T follicular helper cell (primary cell): Measurements from ENCODE around the gene AOX1.
"Not testable (repeated sequence)": the region's sequence is repeated elsewhere in the genome, so short reads cannot be mapped to it uniquely, and the experiment has no call there.

Experiments
- DNase-seq: peaks from one replicate; pipeline ENCODE4 v3.0.0-alpha.2; 2020; ENCODE audit warnings: low read depth

The AOX1 gene

DNA sequence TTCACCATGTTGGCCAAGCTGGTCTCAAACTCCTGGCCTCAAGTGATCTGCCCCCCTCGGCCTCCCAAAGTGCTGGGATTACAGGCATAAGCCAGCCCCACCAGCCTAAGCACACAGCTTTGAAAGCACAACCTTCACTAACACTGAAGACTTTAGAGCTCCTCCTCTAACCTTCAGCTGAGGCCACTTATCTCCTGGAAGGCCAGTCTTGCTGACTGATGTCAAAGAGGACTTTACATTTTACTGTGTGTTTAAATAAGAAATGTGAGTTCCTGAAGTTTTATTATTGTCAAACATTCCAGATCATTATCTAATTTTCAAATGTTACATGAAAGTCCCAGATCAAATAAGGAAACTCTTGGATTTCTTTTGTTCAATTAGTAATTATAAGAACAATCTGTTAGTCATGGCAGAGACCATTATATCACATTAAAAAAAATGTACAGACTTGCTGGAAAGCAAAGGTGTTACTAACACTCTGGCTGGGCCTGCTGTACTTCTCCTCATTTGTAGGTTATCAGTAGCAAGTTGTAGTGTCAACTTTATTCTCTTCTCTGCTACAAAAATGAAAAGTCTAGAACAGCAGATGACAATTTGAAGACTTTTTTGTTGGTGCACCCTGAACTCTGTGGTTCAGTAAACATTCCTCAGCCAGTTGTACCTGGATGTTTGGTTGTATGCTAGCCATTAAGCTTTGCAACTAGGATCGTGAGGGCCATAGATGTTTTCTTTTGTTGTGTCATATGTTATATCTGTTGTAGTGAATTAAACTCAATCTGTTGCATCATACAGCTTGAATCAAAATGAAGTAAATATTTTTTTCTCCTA, 80.0 kb downstream of the AOX1 start:
- DNase-seq = no peak

DNA sequence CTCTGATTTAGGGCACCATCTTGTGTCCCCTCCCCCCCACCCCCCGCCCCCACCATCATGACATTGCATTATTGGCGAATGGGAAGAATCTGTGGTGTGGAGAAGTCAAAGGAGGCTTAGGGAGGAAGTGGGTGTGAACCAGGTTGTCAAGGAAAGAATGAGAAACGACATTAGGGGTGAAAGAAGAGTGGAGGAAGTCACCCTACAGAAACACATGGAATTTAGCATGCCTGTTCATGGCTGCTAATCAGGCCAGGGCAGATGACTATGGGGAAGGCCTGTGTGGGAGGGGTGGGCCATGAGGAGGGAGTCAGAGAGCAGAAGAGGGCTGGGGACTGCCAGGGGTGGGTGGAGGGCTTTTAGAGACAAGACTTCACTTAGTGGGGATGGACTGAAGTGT, 81.6 kb downstream of the AOX1 start:
- no peak for DNase-seq

DNA sequence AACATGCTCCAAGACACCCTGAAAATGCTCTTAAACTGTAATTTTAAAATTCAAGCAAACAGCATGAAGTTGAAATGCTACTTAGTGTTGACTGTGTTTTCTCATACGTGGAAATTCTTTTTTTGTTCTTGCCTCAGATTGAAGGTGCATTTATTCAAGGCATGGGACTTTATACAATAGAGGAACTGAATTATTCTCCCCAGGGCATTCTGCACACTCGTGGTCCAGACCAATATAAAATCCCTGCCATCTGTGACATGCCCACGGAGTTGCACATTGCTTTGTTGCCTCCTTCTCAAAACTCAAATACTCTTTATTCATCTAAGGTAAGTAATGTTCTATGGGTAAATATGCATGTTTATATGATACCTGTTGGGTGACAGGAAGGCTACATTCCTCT, 82.7 kb downstream of the AOX1 start:
- no peak for DNase-seq

DNA sequence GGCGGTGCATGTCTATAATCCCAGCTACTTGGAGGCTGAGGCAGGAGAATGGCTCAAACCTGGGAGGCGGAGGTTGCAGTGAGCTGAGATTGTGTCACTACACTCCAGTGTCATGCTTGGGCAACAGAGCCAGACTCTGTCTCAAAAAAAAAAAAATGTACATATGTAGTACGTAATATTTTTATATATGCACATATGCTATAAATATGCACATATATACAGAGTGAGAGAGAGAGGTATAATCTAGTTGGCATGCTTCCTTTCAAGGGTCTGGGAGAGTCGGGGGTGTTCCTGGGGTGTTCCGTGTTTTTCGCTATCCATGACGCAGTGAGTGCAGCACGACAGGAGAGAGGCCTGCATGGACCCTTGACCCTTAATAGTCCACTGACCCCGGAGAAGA, 83.5 kb downstream of the AOX1 start:
- DNase-seq = no peak

DNA sequence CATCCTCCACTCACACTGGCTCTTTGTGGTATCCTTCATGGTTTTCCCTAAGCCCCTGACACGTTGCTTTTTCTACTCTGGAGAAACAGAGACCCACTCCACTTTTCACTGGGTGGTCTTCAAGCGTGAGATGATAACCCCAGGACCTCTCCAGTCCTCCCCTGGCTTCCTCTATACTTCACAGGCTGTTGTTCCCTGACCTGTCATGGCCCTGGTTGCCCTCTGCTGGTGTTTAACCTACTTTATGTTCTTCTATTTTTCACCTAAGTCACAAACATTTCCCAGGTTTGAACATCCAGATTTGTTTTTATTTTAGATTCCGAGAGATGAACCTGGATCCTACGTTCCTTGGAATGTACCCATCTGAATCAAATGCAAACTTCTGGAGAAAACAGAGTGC, 84.5 kb downstream of the AOX1 start:
- no peak for DNase-seq

DNA sequence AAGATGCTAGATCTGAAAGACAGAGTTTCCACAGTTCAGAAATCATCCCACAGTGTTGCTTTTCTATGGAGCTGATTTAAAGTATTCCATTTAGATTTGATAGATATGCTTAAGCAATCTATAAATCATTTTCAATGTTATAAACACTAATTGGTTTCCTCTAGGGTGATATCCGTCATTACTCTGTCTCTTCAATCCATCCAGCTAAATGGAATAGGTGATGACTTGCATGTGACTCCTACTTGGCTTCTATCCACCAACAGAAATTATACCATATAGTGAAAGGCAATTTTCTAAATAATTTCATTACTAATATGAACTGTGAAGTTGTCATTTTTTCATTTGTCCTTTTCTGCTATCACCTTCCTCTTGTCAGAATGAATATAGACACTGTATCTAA, 84.9 kb downstream of the AOX1 start:
- no peak for DNase-seq

DNA sequence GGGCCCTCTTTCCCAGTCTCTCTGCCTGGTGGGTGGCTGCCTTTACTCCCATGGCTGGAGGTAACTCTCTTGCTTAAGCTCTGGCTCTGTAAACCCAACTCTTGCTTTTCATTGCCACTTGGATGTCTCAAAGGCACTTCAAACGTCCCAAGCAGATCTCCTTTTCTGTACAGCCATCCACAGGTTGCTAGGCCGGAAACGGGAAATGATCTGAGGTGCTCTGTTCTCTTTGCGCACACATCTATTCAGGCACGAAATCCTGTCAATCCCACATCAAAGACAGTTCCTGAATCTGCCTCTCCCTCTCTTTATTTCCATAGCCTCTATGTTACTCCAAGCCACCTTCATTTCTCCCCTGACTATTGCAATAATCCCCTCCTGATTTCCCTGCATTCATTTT, 87.4 kb downstream of the AOX1 start:
- no peak for DNase-seq

DNA sequence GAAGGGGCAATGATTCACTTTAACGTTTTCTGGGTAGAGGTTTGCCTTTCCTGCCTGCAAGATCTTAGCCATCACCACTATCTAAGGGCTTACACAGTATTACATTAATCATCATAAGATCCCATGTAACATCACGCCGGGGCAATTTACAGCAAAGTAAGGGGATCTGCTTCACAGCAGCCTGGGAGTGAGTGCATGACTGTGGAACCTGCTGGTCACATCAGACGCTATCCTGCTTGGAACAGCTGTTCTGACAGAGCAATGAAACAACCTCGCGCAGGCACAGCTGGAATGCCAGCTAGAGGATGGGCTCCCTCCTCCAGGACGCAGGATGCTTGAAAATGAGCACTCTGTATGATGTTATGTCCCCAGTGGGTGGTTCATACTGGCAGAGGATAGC, 89.0 kb downstream of the AOX1 start:
- DNase-seq = no peak

DNA sequence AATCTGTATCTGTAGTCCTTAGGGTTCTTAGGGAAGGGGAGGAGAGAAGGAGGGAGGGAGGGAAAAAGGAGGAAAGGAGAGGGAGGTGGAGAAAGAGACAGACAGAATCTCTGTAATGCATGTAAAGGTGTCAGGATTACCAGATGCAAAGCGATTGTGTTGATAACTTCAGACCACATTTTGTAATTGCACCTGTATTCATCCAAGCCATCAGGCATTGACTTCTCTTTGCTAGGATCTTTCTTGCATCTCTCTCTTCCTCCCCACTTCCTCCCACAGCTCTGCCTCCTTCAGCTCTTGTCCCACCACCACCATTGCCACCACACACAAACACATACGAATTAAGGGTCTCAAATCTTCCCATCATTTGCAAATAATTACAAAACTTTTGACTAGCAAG, 91.4 kb downstream of the AOX1 start:
- no peak for DNase-seq

DNA sequence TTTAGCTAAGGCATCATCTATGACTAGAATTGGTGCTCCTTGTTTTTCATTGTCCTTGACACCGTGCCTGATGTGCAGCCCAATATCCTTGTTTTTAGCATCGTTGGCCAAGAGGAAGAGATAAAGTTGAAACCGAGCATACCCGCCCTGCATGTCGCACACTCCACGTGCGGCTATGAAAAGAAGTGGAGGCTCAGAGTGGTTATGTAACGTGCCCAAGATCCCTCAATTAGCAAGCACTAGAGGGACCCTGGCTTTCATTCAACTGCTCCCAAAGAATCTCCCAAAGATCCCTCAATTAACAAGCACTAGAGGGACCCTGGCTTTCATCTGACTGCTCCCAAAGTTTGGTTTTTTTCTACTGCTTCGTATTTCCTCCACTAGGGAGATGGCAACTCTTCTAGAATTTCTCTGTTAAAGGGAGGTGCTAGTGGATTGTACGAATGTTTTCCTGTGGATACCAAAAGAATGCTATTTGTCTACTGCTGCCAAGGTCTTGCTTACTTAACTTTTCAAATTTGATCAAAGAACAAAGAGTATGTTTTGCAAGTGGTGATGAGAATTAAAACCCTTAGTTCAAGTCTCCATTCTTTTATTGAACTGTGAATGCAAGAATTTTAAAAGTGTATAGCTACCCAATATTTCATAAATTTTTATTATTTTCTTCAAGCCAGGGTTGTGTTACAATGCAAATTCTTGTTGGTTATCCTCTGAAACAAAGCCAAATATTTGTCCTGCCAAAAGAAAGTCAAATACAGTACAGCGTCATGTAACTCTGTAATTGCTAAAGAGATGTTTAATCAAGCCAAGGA, 92.1 kb downstream of the AOX1 start:
- DNase-seq = no peak

DNA sequence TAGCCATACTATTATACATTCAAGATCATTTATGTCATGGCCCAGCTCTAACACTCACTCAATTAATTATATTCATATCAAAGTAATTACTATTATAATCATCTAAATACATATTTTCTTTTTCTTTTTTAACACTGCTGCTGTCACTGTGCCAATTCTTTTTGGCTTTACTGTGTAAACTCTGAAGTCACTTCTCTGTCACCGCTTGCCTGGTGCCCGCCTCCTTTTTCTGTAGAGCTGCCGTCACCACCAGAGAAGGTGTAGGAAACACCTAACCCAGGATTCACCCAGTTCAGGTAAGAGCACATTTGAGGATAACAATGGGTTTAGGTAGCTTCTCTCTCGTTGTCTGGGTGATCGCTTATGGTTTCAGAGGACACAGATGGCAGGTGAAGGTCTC, 93.3 kb downstream of the AOX1 start:
- DNase-seq = no peak

DNA sequence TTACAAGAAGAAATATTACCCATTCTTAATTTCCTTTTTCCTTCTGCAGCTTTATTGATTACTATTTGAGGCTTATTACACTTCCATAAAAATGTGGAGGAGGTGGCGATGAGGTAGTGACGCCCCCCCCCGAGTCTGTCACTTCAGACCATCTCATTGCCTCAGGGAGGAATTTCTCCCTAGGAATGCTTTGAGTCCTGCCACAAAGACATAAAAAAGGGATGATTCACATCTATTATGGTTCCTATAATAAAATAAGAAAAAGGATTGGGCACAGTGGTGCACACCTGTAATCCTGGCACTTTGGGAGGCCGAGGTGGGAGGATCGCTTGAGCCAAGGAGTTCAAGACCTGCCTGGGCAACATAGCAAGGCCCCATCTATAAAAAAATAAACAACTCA, 93.7 kb downstream of the AOX1 start:
- DNase-seq = no peak

DNA sequence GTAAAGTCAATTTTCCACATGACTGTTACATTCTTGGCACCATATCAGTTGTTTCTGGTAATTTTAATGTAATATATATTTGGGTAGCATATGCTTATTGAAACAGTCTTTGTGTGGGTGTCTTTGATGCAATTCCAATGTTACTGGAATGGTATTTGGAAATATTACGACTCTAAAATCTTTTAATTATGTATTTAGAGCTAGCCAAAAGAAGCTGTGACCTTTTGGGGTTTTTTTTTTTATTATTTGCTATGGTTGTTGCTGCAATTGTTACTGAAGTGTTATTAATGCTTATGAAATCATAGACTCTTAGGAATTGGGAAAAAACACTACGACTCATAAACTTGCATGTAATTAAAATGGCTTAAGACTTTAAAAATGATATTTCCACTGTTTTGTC, 95.9 kb downstream of the AOX1 start:
- no peak for DNase-seq

DNA sequence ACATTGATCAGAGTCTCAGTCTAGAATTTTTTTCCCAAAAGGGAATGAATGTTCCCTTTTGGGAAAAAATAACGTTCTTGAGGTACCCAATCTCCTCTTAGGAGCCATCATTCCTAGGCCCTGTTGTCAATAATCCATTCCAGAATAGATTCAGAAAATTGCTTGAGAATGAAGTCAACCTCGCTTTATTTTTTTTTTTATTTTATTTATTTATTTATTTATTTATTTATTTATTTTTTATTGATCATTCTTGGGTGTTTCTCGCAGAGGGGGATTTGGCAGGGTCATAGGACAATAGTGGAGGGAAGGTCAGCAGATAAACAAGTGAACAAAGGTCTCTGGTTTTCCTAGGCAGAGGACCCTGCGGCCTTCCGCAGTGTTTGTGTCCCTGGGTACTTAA, 96.6 kb downstream of the AOX1 start:
- DNase-seq = not testable (repeated sequence)

DNA sequence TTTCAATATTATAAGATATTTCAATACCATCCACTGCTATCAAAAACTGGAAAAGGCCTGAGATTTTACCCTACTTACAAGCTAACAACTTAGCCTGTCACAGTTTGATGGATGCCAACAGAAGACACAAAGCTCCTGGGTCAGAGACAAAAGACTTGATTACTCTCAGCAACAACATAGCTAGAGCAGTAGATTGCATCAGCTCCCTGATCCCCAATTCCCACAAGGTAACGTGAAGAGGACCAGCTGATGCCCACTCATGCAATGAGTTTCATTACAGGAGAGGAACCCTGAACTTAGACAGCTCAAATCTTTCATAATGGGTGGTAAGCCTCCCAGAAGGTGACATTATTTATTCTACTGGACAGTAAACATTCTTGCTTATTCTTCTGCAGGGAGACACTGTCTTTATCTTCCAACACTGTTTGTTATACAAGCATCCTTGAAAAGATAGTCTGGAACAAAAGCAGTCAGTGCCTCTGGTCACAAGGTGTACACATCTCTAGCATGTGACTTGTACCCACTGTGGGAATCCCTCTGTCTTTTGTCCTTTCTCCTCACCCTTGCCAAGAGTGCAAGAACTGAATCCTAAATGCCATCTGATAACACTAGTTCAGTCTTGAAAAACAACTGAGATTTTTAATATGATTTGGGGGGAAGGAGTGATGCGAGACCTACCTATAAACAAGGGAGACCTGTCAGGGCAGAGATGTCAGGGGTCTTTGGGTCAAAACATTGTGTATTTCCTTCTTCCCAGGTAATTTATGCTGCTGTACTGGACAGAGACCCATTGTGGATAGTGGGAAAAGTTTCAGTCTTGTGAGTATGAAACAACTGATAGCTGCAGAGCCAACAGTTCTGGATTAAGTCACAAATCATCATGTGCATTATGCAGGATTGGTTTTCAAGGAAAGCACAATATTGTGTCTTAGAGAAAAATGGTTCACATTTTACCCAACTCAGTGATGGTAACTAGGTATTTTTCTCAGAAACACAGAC, 102.4 kb downstream of the AOX1 start:
- no peak for DNase-seq

DNA sequence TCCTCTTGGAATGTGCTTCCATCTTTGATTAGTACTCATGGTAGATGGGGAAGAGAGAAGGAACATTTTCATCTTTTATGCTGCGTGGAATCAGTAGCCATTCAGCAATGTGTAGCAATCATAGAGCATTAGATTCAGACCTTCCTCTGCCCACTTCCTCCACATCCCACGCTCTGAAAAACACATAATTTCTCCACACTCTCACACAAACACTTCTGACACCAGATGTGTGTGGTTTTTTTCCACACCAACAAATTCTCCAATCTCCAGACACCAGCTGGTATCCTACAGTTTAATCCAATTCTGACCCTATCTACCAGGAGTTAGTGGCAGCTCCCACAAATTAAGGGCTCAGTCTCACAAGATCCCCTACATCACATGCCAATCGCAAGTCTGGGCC, 103.3 kb downstream of the AOX1 start:
- DNase-seq = no peak

DNA sequence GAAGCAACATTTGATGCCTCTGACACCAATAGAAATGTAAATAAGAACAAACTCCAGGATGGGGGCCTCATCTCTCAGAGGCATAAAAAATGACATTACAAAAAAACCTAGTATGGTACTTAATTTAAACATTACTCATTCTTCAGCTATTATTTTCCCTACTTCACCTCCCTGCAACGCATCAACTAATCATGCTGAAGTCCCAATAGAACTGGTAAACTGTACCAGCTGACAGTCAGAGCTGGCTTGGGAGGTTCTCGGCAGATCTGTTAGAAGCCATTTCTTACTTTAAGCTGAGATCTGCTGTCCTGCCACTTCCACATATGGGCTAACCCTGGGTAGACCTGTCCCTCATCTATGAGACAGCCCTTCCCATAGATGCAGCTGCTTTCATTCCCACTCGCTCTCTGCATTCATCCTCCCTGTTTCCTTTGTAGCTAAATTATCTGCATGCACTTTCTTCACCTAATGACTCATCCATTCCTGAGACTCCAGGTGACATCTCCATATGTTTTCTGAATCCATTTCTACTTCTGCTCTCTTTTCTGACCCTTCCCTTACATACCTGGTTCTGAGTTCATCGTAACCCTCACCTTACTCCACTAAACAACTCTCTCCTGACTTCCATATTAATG, 108.1 kb downstream of the AOX1 start:
- no peak for DNase-seq

DNA sequence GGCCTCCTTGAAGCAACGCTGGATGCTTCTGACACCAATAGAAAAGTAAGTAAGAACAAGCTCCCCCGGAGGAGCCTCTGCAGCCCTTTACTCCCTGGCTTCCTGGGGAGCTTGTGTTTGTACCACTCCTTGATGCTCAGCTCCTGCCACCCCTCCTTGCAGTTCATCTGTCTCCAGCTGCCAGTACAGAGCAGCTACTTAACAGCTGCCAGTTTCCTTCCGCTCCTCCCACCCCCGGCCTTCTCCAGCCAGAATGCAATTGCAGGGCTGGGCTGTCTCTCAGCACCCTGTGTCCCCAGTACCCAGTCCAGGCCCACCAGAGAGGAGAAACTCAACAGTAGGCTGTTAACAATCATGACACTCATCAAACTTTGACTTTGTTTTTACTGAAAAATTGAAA, 109.4 kb downstream of the AOX1 start:
- no peak for DNase-seq

DNA sequence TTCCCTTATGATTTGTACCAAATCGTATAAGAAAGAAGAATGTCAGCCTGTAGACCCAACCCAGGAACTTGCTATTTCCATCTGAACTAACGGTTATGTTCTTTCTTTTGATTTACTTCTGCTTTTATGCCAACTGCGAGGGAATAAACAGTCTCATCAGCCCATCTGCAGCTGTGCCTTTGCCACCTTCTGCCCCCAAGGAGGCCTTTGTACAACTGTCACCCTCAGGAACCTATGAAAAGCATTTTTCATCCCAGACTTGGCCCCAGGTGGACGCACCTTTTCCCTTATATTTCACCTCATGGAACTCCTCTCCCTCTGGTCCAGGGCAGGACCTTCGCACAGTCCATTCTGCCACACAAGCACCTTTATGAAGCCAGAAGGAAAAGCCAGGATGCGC, 109.8 kb downstream of the AOX1 start:
- DNase-seq = no peak

DNA sequence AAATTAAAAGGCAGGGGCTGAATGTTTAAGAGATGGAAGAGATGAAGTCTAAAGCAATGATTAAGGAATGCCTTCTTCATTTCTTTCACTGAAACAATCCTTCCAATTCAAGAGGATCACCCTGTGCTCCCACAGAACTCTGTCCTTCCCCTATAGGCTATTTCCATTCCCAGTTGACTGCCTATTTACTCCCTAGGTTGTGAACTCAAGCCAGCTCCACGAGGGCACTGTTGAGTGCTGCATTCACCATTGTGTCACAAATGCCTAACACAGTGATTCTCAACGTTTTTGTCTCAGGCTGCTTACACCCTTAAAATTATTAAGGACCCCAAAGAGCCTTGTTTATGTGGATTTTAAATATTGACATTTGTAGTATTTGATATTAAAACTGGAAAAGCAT, 112.4 kb downstream of the AOX1 start:
- no peak for DNase-seq

DNA sequence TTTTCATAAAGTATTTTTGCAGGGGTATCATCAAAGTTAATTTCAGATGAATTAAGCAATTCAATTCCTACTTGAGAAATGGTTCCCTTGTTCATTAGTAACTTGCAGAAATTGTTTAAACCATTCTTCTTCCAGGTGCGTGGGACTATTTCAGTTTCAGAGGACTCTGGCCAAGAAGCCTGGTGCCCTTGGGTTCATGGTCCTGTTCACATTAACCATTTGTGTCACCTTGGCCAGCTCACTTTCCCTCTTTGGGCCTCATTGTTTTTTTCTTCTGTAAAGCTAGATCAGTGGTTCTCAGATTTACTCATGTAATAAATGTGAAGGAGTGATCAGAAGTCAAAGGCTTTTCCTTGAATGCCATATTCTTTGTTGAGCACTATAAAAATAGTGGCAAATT, 113.5 kb downstream of the AOX1 start:
- DNase-seq = no peak

DNA sequence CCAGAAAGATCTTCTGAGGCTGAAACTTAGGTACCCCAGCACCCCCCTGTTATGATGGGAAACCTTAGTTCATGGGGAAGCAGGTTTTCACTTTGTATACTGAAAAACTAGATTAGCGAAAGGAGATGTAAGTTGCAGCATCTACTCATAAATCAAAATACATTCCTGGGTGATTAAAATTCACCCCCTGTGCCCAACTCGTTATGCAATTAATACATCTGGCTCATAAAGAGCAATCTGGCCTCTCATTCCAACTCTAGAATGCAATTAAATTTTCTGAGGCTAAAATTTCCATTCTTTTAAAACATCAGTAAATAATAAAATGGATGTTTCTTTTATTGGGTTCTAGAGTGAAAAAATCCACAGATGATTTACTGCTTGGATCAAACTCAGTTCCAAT, 115.0 kb downstream of the AOX1 start:
- DNase-seq = no peak
